ENCODE data around the gene CAMTA1.

Gene CAMTA1

DNA sequence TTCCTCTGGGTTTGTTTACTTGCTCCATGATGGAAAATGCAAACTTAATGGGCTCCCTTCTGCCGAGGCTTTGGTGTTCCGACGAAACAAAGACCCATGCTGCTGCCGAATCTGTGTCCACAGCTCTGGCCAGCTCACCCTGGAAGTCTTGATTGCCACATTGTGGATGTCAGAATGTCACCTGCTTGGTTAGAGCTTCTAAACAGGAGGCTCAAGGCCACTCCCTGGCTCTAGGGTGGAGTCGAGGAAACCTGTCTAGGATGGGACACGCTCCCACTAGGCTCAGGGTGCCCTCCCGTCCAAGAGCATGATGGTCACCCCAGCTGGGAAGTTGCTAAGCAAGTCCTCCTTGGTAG is 706.5 kb downstream of the CAMTA1 start:
- H3K9me3 ChIP-seq (replicated peaks; ENCODE audit: insufficient read depth, low read length) = no peaks in the 10 kb centered on the region
- H3K4me2 ChIP-seq (ENCODE audit: low read depth, low read length) = no peak overlapping the region
- H4K20me1 ChIP-seq (ENCODE audit: insufficient read depth, low read length) = no peaks in the 10 kb centered on the region
- no peak for DNase-seq
- peaks cover 90% of the 10 kb centered on the region for H3K27me3 ChIP-seq (replicated peaks; ENCODE audit: insufficient read depth, low read length)
- no peaks in the 10 kb centered on the region for H3K79me2 ChIP-seq (ENCODE audit: low read length)
- H3K27ac ChIP-seq (ENCODE audit: low read length) = no peak overlapping the region
- no peaks in the 10 kb centered on the region for H3K9me2 ChIP-seq (replicated peaks; ENCODE audit: insufficient read depth, low read length)
- TF ChIP-seq EZH2 (optimal IDR thresholded peaks at IDR 0.05; ENCODE audit: low read depth, low read length) = no peak
- no peak for TF ChIP-seq EZH2phosphoT487 (IDR thresholded peaks at IDR 0.05; ENCODE audit: low read length)
- TF ChIP-seq, protein P1, sequence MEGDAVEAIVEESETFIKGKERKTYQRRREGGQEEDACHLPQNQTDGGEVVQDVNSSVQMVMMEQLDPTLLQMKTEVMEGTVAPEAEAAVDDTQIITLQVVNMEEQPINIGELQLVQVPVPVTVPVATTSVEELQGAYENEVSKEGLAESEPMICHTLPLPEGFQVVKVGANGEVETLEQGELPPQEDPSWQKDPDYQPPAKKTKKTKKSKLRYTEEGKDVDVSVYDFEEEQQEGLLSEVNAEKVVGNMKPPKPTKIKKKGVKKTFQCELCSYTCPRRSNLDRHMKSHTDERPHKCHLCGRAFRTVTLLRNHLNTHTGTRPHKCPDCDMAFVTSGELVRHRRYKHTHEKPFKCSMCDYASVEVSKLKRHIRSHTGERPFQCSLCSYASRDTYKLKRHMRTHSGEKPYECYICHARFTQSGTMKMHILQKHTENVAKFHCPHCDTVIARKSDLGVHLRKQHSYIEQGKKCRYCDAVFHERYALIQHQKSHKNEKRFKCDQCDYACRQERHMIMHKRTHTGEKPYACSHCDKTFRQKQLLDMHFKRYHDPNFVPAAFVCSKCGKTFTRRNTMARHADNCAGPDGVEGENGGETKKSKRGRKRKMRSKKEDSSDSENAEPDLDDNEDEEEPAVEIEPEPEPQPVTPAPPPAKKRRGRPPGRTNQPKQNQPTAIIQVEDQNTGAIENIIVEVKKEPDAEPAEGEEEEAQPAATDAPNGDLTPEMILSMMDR (IDR thresholded peaks at IDR 0.05; ENCODE audit: low read length) = no peak
- no peaks in the 10 kb centered on the region for H3K36me3 ChIP-seq (replicated peaks; ENCODE audit: insufficient read depth, low read length)
- H3K4me3 ChIP-seq (ENCODE audit: low read length) = no peak overlapping the region
- no peaks in the 10 kb centered on the region for H3K4me1 ChIP-seq (ENCODE audit: low read length)
- no peak overlapping the region for H2AFZ ChIP-seq (ENCODE audit: low read length)
- no peak overlapping the region for H3K9ac ChIP-seq (ENCODE audit: low read length)
- H3F3A ChIP-seq (ENCODE audit: insufficient read depth, low read length) = no peaks in the 10 kb centered on the region

DNA sequence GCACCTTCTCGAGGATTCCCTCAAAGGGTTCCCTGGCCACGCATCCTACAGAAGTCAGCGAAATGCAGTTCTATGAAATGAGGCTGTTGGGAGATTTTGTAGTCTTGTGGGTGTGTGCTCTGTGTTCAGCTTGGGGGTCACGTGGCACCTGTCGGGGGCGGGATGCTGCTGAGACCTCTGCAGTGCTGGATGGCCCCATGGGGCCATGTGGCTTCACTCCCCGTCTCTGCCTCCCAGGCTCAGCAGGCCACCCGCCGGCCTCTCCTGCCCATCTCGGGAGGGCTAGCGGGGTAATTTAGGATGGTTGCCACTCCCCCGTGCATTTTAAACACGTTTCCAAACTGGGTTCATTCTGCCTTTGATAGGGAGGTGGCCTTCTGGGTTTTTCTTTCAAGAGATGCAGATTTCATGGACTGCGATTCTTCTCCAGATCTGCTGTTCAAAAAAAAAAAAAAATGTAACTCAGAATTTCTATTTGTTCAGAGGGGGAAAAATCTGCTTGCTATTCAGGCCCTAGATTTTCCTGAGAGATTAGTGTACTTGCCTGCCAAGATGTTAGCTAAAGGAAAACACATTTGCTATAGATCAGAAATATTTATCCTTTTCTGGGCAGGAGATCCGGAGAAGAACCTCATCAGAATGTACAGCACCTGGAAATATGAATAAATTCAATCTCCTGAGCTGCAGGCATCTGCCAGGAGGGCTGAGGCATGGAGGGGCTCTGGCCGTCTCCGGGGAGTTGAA is 708.6 kb downstream of the CAMTA1 start:
- H3F3A ChIP-seq (ENCODE audit: insufficient read depth, low read length) = no peaks in the 10 kb centered on the region
- H3K9me3 ChIP-seq (replicated peaks; ENCODE audit: insufficient read depth, low read length) = no peaks in the 10 kb centered on the region
- no peak overlapping the region for H3K4me2 ChIP-seq (ENCODE audit: low read depth, low read length)
- H3K4me1 ChIP-seq (ENCODE audit: low read length) = no peaks in the 10 kb centered on the region
- H3K4me3 ChIP-seq (ENCODE audit: low read length) = no peak overlapping the region
- DNase-seq = no peak
- TF ChIP-seq, protein P1 (IDR thresholded peaks at IDR 0.05; ENCODE audit: low read length) = no peak
- TF ChIP-seq EZH2phosphoT487 (IDR thresholded peaks at IDR 0.05; ENCODE audit: low read length) (no peak), EZH2 (optimal IDR thresholded peaks at IDR 0.05; ENCODE audit: low read depth, low read length) (no peak)
- no peaks in the 10 kb centered on the region for H4K20me1 ChIP-seq (ENCODE audit: insufficient read depth, low read length)
- H3K9me2 ChIP-seq (replicated peaks; ENCODE audit: insufficient read depth, low read length) = no peaks in the 10 kb centered on the region
- no peak overlapping the region for H3K9ac ChIP-seq (ENCODE audit: low read length)
- H3K27me3 ChIP-seq (replicated peaks; ENCODE audit: insufficient read depth, low read length) = peaks cover 73% of the 10 kb centered on the region
- H2AFZ ChIP-seq (ENCODE audit: low read length) = no peak overlapping the region
- no peaks in the 10 kb centered on the region for H3K36me3 ChIP-seq (replicated peaks; ENCODE audit: insufficient read depth, low read length)
- no peaks in the 10 kb centered on the region for H3K79me2 ChIP-seq (ENCODE audit: low read length)
- H3K27ac ChIP-seq (ENCODE audit: low read length) = no peak overlapping the region

DNA sequence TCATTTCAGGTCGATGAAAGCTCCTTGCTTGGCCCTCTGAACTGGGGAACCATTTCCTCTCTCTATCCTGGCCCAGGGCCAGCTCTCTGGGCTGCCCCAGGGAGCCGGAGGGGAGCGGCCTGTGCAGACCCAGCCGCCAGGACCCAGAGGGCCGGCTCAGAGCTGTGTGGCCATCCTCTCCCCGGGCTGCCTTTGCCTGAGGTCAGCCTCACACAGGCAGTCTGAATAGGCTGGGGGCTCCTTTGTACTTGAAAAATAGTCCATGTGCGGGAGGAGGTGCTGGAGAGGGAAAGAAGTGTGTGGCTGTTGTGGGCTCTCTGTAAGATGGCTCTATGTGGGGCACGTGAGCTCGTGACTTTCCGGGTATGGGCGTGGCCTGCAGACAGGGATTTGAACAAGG is 710.7 kb downstream of the CAMTA1 start:
- H3K4me3 ChIP-seq (ENCODE audit: low read length) = no peak overlapping the region
- no peaks in the 10 kb centered on the region for H3K9me2 ChIP-seq (replicated peaks; ENCODE audit: insufficient read depth, low read length)
- H3K79me2 ChIP-seq (ENCODE audit: low read length) = no peaks in the 10 kb centered on the region
- H3K4me1 ChIP-seq (ENCODE audit: low read length) = no peaks in the 10 kb centered on the region
- H3K36me3 ChIP-seq (replicated peaks; ENCODE audit: insufficient read depth, low read length) = no peaks in the 10 kb centered on the region
- no peak for TF ChIP-seq EZH2phosphoT487 (IDR thresholded peaks at IDR 0.05; ENCODE audit: low read length)
- TF ChIP-seq, protein P1 (IDR thresholded peaks at IDR 0.05; ENCODE audit: low read length) = no peak
- no peak for TF ChIP-seq EZH2 (optimal IDR thresholded peaks at IDR 0.05; ENCODE audit: low read depth, low read length)
- H3F3A ChIP-seq (ENCODE audit: insufficient read depth, low read length) = no peaks in the 10 kb centered on the region
- H3K27ac ChIP-seq (ENCODE audit: low read length) = no peak overlapping the region
- H3K27me3 ChIP-seq (replicated peaks; ENCODE audit: insufficient read depth, low read length) = peaks cover 59% of the 10 kb centered on the region
- H3K9me3 ChIP-seq (replicated peaks; ENCODE audit: insufficient read depth, low read length) = no peaks in the 10 kb centered on the region
- H2AFZ ChIP-seq (ENCODE audit: low read length) = no peak overlapping the region
- H3K4me2 ChIP-seq (ENCODE audit: low read depth, low read length) = no peak overlapping the region
- no peak for DNase-seq
- no peaks in the 10 kb centered on the region for H4K20me1 ChIP-seq (ENCODE audit: insufficient read depth, low read length)
- H3K9ac ChIP-seq (ENCODE audit: low read length) = no peak overlapping the region
